Upper lobe of left lung (tissue), 6 donors: ENCODE data around the gene ZNF620. TPM values are rescaled to one million over a fixed set of nuclear protein-coding genes. Genes with fewer than 3 reads are reported as not detected.

Experiments
- ATAC-seq, 2 donors: fragments of 200-7000 bp; cut with Tn5 transposase; one replicate each; pipeline ENCODE4 v1.9.1; 2022; ENCODE audit warnings: mild to moderate bottlenecking in 2 of 2, moderate library complexity in 2 of 2; ENCODE audit not compliant: low FRiP score in 2 of 2
- DNase-seq, 2 donors: peaks; one replicate each; pipeline ENCODE4 v3.0.0-alpha.2; 2019 to 2020
- H3K27ac ChIP-seq, 4 donors: fragments of 200-600 bp; sonication (generic); one replicate each; pipeline ENCODE4 v1.5.1; 2016 to 2019
- H3K27me3 ChIP-seq, 4 donors: fragments of 200-600 bp; sonication (generic); one replicate each; pipeline ENCODE4 v1.5.1; 2017 to 2019
- H3K36me3 ChIP-seq, 4 donors: fragments of 200-600 bp; sonication (generic); one replicate each; pipeline ENCODE4 v1.5.1; 2016 to 2019
- H3K4me1 ChIP-seq, 4 donors: fragments of 200-600 bp; sonication (generic); one replicate each; pipeline ENCODE4 v1.5.1; 2018 to 2019
- H3K4me3 ChIP-seq, 4 donors: fragments of 200-600 bp; sonication (generic); one replicate each; pipeline ENCODE4 v1.5.1; 2017 to 2019; ENCODE audit warnings: mild to moderate bottlenecking in 2 of 4, moderate library complexity in 1 of 4
- H3K9me3 ChIP-seq, 4 donors: fragments of 200-600 bp; sonication (generic); one replicate each; pipeline ENCODE4 v1.5.1; 2018 to 2019
- CTCF ChIP-seq, 6 experiments: fragments of 450-650 bp in 4 of 6; fragments of 200-600 bp in 2 of 6; sonication (generic) in 2 of 6; IDR thresholded peaks; one replicate each; pipeline ENCODE4 v1.5.1; 2016 to 2019; ENCODE audit warnings: antibody characterized with exemption in 6 of 6
- EP300 ChIP-seq, 4 donors: sonication (generic); formaldehyde crosslinking; IDR thresholded peaks; one replicate each; pipeline ENCODE4 v1.5.1; 2017; ENCODE audit warnings: antibody characterized with exemption in 4 of 4, control low read depth in 2 of 4
- POLR2A ChIP-seq, 4 donors: fragments of 450-650 bp; IDR thresholded peaks; one replicate each; pipeline ENCODE4 v1.5.1; 2016 to 2017; ENCODE audit warnings: antibody characterized with exemption in 4 of 4, mild to moderate bottlenecking in 2 of 4
- POLR2AphosphoS5 ChIP-seq, 2 donors: sonication (generic); formaldehyde crosslinking; IDR thresholded peaks; one replicate each; pipeline ENCODE4 v1.5.1; 2017; ENCODE audit warnings: antibody characterized with exemption in 2 of 2
- WGBS, 2 donors: methylation state at CpG; one replicate each; pipeline ENCODE4 v1.1.5; 2017 to 2018; 5-methylcytosine and 5-hydroxymethylcytosine counted together
- total RNA-seq, 6 donors: library from RNA; depleted of rRNA in 4 of 6; stranded (reverse); fragments of >200 nt in 4 of 6; gene quantifications; one replicate each; pipeline versions ENCODE4 v1.1.0 to v1.2.1, GENCODE V29; 2016 to 2021
- donor health status: DM: no; HTN: no; CAD: no; lungs with moderate emphysema.
- donor health status: DM: no; HTN: yes; CAD: no; lungs with severe emphysema.

ZNF620 gene
- total RNA-seq, 6 donors from 2014 or later = 2.1 to 9.6 (median 5.3) TPM

DNA sequence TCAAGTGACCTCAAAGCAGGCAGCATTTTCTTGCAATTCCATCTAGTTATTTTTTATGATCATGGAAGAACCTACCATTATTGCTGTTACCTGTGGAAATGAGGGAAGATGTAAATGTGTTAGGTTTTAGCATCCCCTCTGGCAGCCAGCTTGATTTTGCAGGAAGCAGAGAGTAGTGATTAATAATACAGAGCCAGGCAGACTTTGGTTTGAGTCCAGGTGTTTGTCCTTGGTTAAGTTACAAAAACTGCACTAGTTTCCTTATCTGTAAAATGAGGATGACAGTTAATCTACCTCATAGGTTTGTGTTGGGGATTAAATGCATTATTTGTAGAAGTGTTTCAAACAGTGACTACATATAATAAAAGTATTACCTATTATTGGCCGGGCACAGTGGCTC is 12.2 kb downstream of the ZNF620 start:
- no peaks in the 10 kb centered on the region for H3K27me3 ChIP-seq
- WGBS, 2 donors = 89% methylated on average over 1 of the region's 1 CpG
- no peaks in the 10 kb centered on the region for H3K9me3 ChIP-seq
- DNase-seq (no peak), ATAC-seq (no peak)
- H3K27ac ChIP-seq = no peak overlapping the region
- H3K4me1 ChIP-seq = no peaks in the 10 kb centered on the region
- H3K4me3 ChIP-seq = no peak overlapping the region
- H3K36me3 ChIP-seq = peaks cover 4 to 20% (median 14%) of the 10 kb centered on the region in 4 donors
- TF ChIP-seq CTCF (IDR thresholded peaks at IDR 0.05) = no peak

GRCh38 chr3:40518848-40519247 is 13.0 kb downstream of the ZNF620 start:
- Histone ChIP-seq H3K36me3 (peaks cover 4 to 19% (median 13%) of the 10 kb centered on the region in 4 donors), H3K4me1 (peaks cover 0 to 2% (median 0%) of the 10 kb centered on the region in 4 donors), H3K9me3 (no peaks in the 10 kb centered on the region), H3K27ac (no peak overlapping the region), H3K27me3 (no peaks in the 10 kb centered on the region), H3K4me3 (no peak overlapping the region)
- ATAC-seq = no peak
- 92 to 100% methylated on average over 1 of the region's 1 CpG for WGBS, 2 donors
- DNase-seq = no peak
- TF ChIP-seq POLR2AphosphoS5 (IDR thresholded peaks at IDR 0.05) (no peak), EP300 (IDR thresholded peaks at IDR 0.05) (no peak), CTCF (IDR thresholded peaks at IDR 0.05) (no peak), POLR2A (IDR thresholded peaks at IDR 0.05) (no peak)

- no peak for DNase-seq
- H3K27me3 ChIP-seq = no peaks in the 10 kb centered on the region
- H3K27ac ChIP-seq = no peak overlapping the region
- peaks cover 2 to 7% (median 4%) of the 10 kb centered on the region in 4 donors for H3K36me3 ChIP-seq
- no peak overlapping the region for H3K4me3 ChIP-seq
- TF ChIP-seq EP300 (IDR thresholded peaks at IDR 0.05) (no peak), POLR2A (IDR thresholded peaks at IDR 0.05) (no peak), POLR2AphosphoS5 (IDR thresholded peaks at IDR 0.05) (no peak), CTCF (IDR thresholded peaks at IDR 0.05) (no peak)
- no peak for ATAC-seq
- peaks cover 10 to 16% (median 11%) of the 10 kb centered on the region in 4 donors for H3K4me1 ChIP-seq
- H3K9me3 ChIP-seq = no peaks in the 10 kb centered on the region
- 83 to 94% methylated on average over 3 of the region's 3 CpGs for WGBS, 2 donors
Measured at GRCh38 chr3:40521254-40521653, 15.4 kb downstream of the ZNF620 start.

GRCh38 chr3:40523781-40524180 is 17.9 kb downstream of the ZNF620 start:
- Histone ChIP-seq H3K9me3 (no peaks in the 10 kb centered on the region), H3K4me1 (peaks cover 10 to 18% (median 13%) of the 10 kb centered on the region in 4 donors), H3K27me3 (no peaks in the 10 kb centered on the region), H3K4me3 (no peak overlapping the region), H3K27ac (peak overlapping the region in 3 of 4 donors; percentile 91 to 94 (median 91)), H3K36me3 (peaks cover under 1 to 18% (median 4%) of the 10 kb centered on the region in 4 donors)
- TF ChIP-seq POLR2A (IDR thresholded peaks at IDR 0.05) (no peak), POLR2AphosphoS5 (IDR thresholded peaks at IDR 0.05) (no peak), EP300 (IDR thresholded peaks at IDR 0.05) (no peak), CTCF (IDR thresholded peaks at IDR 0.05) (no peak)
- no peak for DNase-seq
- 61 to 65% methylated on average over 2 of the region's 2 CpGs for WGBS, 2 donors
- no peak for ATAC-seq

DNA sequence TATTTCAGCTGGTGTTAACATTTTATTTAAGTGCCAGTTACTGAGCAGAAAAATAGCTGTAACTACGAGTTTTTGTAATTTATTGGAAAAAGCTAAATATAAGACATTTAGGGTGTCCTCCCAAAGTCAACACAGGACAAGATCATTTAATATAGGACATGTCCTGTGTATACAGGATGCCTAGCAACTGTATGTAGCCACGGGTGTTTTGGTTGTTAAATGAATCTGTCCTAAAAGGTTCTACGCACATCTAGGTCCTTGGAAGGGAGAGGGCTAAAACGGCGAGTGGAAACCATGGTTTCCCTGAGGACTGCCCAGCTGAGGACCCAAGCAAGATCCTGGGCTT is 18.4 kb downstream of the ZNF620 start:
- H3K4me3 ChIP-seq = peak overlapping the region; percentile 40 to 86 (median 71)
- no peak for DNase-seq
- H3K9me3 ChIP-seq = no peaks in the 10 kb centered on the region
- H3K27me3 ChIP-seq = no peaks in the 10 kb centered on the region
- peak overlapping the region; percentile 91 to 94 (median 91) for H3K27ac ChIP-seq
- H3K36me3 ChIP-seq = peaks cover 5 to 21% (median 8%) of the 10 kb centered on the region in 4 donors
- 25 to 38% methylated on average over 5 of the region's 5 CpGs for WGBS, 2 donors
- no peak for TF ChIP-seq POLR2AphosphoS5 (IDR thresholded peaks at IDR 0.05)
- TF ChIP-seq POLR2A (IDR thresholded peaks at IDR 0.05) = no peak
- no peak for TF ChIP-seq CTCF (IDR thresholded peaks at IDR 0.05)
- TF ChIP-seq EP300 (IDR thresholded peaks at IDR 0.05) = no peak
- peaks cover 10 to 18% (median 13%) of the 10 kb centered on the region in 4 donors for H3K4me1 ChIP-seq
- ATAC-seq = no peak
